H9 (cell line): Measurements from ENCODE around the gene KBTBD3. TPM values are rescaled to one million over a fixed set of nuclear protein-coding genes. Genes with fewer than 3 reads are reported as not detected.

Source experiments
- DNase-seq: peaks from one replicate; pipeline ENCODE4 v3.0.0-alpha.2; 2017
- H2AFZ ChIP-seq: one replicate; pipeline ENCODE4 v1.6.1; 2013; ENCODE audit warnings: mild to moderate bottlenecking, low read length, control low read depth, moderate library complexity
- H2AK5ac ChIP-seq: 2 replicates; pipeline ENCODE4 v1.6.1; 2013; ENCODE audit warnings: low read length, control low read depth, mixed read lengths; ENCODE audit not compliant: insufficient read length
- H2BK120ac ChIP-seq: one replicate; pipeline ENCODE4 v1.6.1; 2013; ENCODE audit warnings: low read depth, mild to moderate bottlenecking, low read length, control low read depth, inconsistent platforms; ENCODE audit not compliant: poor library complexity, severe bottlenecking
- H2BK12ac ChIP-seq: 2 replicates; pipeline ENCODE4 v1.6.1; 2013; ENCODE audit warnings: low read length, control low read depth, mixed read lengths, low read depth; ENCODE audit not compliant: insufficient read length
- H2BK15ac ChIP-seq: 2 replicates; pipeline ENCODE4 v1.6.1; 2013; ENCODE audit warnings: low read depth, low read length, control low read depth
- H2BK20ac ChIP-seq: one replicate; pipeline ENCODE4 v1.6.1; 2013; ENCODE audit warnings: low read depth, mild to moderate bottlenecking, low read length, control low read depth, inconsistent platforms; ENCODE audit not compliant: poor library complexity, severe bottlenecking
- H2BK5ac ChIP-seq: 2 replicates; pipeline ENCODE4 v1.6.1; 2013; ENCODE audit warnings: low read length, control low read depth, mixed read lengths; ENCODE audit not compliant: insufficient read length
- H3K14ac ChIP-seq: 2 replicates; pipeline ENCODE4 v1.6.1; 2013; ENCODE audit warnings: low read length, control low read depth; ENCODE audit not compliant: insufficient read depth
- H3K18ac ChIP-seq: 2 replicates; pipeline ENCODE4 v1.6.1; 2013; ENCODE audit warnings: low read depth, mild to moderate bottlenecking, mixed read lengths, low read length, control low read depth; ENCODE audit not compliant: insufficient read length
- H3K23ac ChIP-seq: 2 replicates; pipeline ENCODE4 v1.6.1; 2013; ENCODE audit warnings: low read length, control low read depth, mixed read lengths, low read depth; ENCODE audit not compliant: insufficient read length
- H3K23me2 ChIP-seq: 2 replicates; pipeline ENCODE4 v1.6.1; 2013; ENCODE audit warnings: low read depth, mild to moderate bottlenecking, mixed read lengths, low read length, control low read depth; ENCODE audit not compliant: insufficient read length, poor library complexity, severe bottlenecking
- H3K27ac ChIP-seq: 2 replicates; pipeline ENCODE4 v1.5.1; 2013; ENCODE audit warnings: low read length, control low read depth, mixed read lengths, low read depth; ENCODE audit not compliant: insufficient read length
- H3K27me3 ChIP-seq: 2 replicates; pipeline ENCODE4 v1.6.1; 2013; ENCODE audit warnings: low read length, control low read depth, inconsistent platforms; ENCODE audit not compliant: insufficient read depth
- H3K4ac ChIP-seq: 2 replicates; pipeline ENCODE4 v1.6.1; 2013; ENCODE audit warnings: low read depth, mild to moderate bottlenecking, control low read depth, inconsistent platforms, low read length, moderate library complexity
- H3K4me1 ChIP-seq: 2 replicates; pipeline ENCODE4 v1.6.1; 2013; ENCODE audit warnings: low read length, control low read depth, inconsistent platforms; ENCODE audit not compliant: insufficient read depth
- H3K4me2 ChIP-seq: 2 replicates; pipeline ENCODE4 v1.6.1; 2013; ENCODE audit warnings: low read length, control low read depth, mixed read lengths; ENCODE audit not compliant: insufficient read length, insufficient read depth
- H3K56ac ChIP-seq: 2 replicates; pipeline ENCODE4 v1.6.1; 2013; ENCODE audit warnings: low read depth, mild to moderate bottlenecking, mixed read lengths, low read length, control low read depth; ENCODE audit not compliant: insufficient read length
- H3K79me1 ChIP-seq: 2 replicates; pipeline ENCODE4 v1.6.1; 2013; ENCODE audit warnings: low read depth, mild to moderate bottlenecking, moderate library complexity, low read length, control low read depth, inconsistent platforms; ENCODE audit not compliant: insufficient read depth, poor library complexity, severe bottlenecking
- H3K79me2 ChIP-seq: 2 replicates; pipeline ENCODE4 v1.6.1; 2013; ENCODE audit warnings: low read length, control low read depth, inconsistent platforms; ENCODE audit not compliant: insufficient read depth
- H3K9ac ChIP-seq: 2 replicates; pipeline ENCODE4 v1.6.1; 2013; ENCODE audit warnings: low read length, control low read depth, mixed read lengths; ENCODE audit not compliant: insufficient read length; ENCODE audit errors: extremely low read depth
- H3K9me3 ChIP-seq: one replicate; pipeline ENCODE4 v1.6.1; 2013; ENCODE audit warnings: low read depth, low read length, inconsistent platforms; ENCODE audit not compliant: control insufficient read depth
- H3T11ph ChIP-seq: one replicate; pipeline ENCODE4 v1.6.1; 2013; ENCODE audit warnings: mild to moderate bottlenecking, low read length, control low read depth, inconsistent platforms
- H4K20me1 ChIP-seq: one replicate; pipeline ENCODE4 v1.6.1; 2013; ENCODE audit not compliant: control insufficient read depth, insufficient read length, insufficient read depth
- H4K5ac ChIP-seq: 2 replicates; pipeline ENCODE4 v1.6.1; 2013; ENCODE audit warnings: low read depth, mild to moderate bottlenecking, mixed read lengths, low read length, control low read depth; ENCODE audit not compliant: insufficient read length
- H4K8ac ChIP-seq: replicated peaks from 2 replicates; pipeline ENCODE4 v1.6.1; 2013; ENCODE audit warnings: low read length, control low read depth, mixed read lengths, low read depth; ENCODE audit not compliant: insufficient read length
- H4K91ac ChIP-seq: 2 replicates; pipeline ENCODE4 v1.6.1; 2013; ENCODE audit warnings: low read depth, mild to moderate bottlenecking, moderate library complexity, mixed read lengths, low read length, control low read depth; ENCODE audit not compliant: insufficient read length
- H3K27ac Mint-ChIP-seq, 3 experiments: 2 replicates in 2 of 3; 3 replicates in 1 of 3; pipeline ENCODE4 v1.8.0; 2020 to 2021; ENCODE audit warnings: mixed read lengths in 3 of 3, mild to moderate bottlenecking in 1 of 3, moderate library complexity in 1 of 3
- H3K27me3 Mint-ChIP-seq: 2 replicates; pipeline ENCODE4 v1.8.0; 2021; ENCODE audit warnings: low read depth, mild to moderate bottlenecking, moderate library complexity, mixed read lengths
- H3K36me3 Mint-ChIP-seq, 3 experiments: 2 replicates in 2 of 3; 3 replicates in 1 of 3; pipeline ENCODE4 v1.8.0; 2020 to 2021; ENCODE audit warnings: low read depth in 3 of 3, mixed read lengths in 3 of 3; ENCODE audit not compliant: insufficient read depth in 1 of 3
- H3K4me1 Mint-ChIP-seq, 2 experiments: 2 replicates each; pipeline ENCODE4 v1.8.0; 2020; ENCODE audit warnings: mixed read lengths in 2 of 2
- H3K4me3 Mint-ChIP-seq, 2 experiments: 2 replicates in 1 of 2; 3 replicates in 1 of 2; pipeline ENCODE4 v1.8.0; 2020 to 2021; ENCODE audit warnings: mild to moderate bottlenecking in 2 of 2, mixed read lengths in 2 of 2, moderate library complexity in 1 of 2
- H3K9me3 Mint-ChIP-seq, 2 experiments: 2 replicates in 1 of 2; 3 replicates in 1 of 2; pipeline ENCODE4 v1.8.0; 2020; ENCODE audit warnings: mild to moderate bottlenecking in 2 of 2, mixed read lengths in 2 of 2, moderate library complexity in 1 of 2
- CTCF ChIP-seq: fragments of 200-600 bp; sonication (generic); conservative IDR thresholded peaks from 3 replicates; pipeline ENCODE4 v1.8.0; 2021; ENCODE audit warnings: antibody characterized with exemption, mild to moderate bottlenecking
- WGBS: extraction: QIAGEN DNeasy Blood & Tissue Kit; methylation state at CpG from one replicate; pipeline ENCODE4 v1.1.7; 2013; ENCODE audit warnings: missing lambda C conversion rate, low lambda C conversion rate, mixed read lengths; ENCODE audit not compliant: insufficient read length; ENCODE audit errors: extremely low coverage; 5-methylcytosine and 5-hydroxymethylcytosine counted together
- total RNA-seq: library from RNA; stranded (reverse); gene quantifications from 2 replicates; pipeline ENCODE4 v1.2.1, GENCODE V29; 2021

Gene KBTBD3
- total RNA-seq, 1 experiment from 2014 or later = 2.4 TPM

GRCh38 chr11:106070606-106071005, 6.5 kb downstream of the KBTBD3 start:
- Histone ChIP-seq H3K4me1 (no peaks in the 10 kb centered on the region), H2BK15ac (no peak overlapping the region), H3K27ac (no peak overlapping the region), H3K23me2 (no peaks in the 10 kb centered on the region), H3K79me2 (no peaks in the 10 kb centered on the region), H2BK5ac (no peak overlapping the region), H3K9ac (no peak overlapping the region), H4K8ac (no peak overlapping the region), H3T11ph (no peak overlapping the region), H3K9me3 (no peaks in the 10 kb centered on the region), H3K14ac (no peak overlapping the region), H2AK5ac (no peak overlapping the region), H3K27me3 (no peaks in the 10 kb centered on the region), H2BK20ac (no peak overlapping the region), H3K18ac (no peak overlapping the region), H3K56ac (no peak overlapping the region), H4K5ac (no peak overlapping the region), H3K4ac (no peak overlapping the region), H4K20me1 (no peaks in the 10 kb centered on the region), H3K79me1 (no peaks in the 10 kb centered on the region), H2AFZ (no peak overlapping the region), H3K23ac (no peak overlapping the region), H2BK12ac (no peak overlapping the region), H2BK120ac (no peak overlapping the region), H4K91ac (no peak overlapping the region), H3K4me2 (no peak overlapping the region)
- Mint-ChIP-seq H3K27me3 (no peaks in the 10 kb centered on the region), H3K9me3 (no peaks in the 10 kb centered on the region), H3K4me3 (no peak overlapping the region), H3K36me3 (no peaks in the 10 kb centered on the region; a peak in 1 of 7 replicates), H3K27ac (no peak overlapping the region), H3K4me1 (peaks cover 3 to 4% of the 10 kb centered on the region in 2 experiments)
- DNase-seq = no peak
- no CpG with 5 or more reads among the region's 3 CpGs for WGBS
- no peak for TF ChIP-seq CTCF
